Colonic mucosa (tissue), 4 donors: Measurements from ENCODE around the gene TXNDC15. TPM values are rescaled to one million over a fixed set of nuclear protein-coding genes. Genes with fewer than 3 reads are reported as not detected.

Source experiments
- DNase-seq: peaks from one replicate; pipeline ENCODE4 v3.0.0-alpha.2; 2020
- H3K27ac ChIP-seq: fragments of 200-600 bp; one replicate; pipeline ENCODE4 v1.8.0; 2021
- H3K27me3 ChIP-seq: fragments of 200-600 bp; one replicate; pipeline ENCODE4 v1.8.0; 2021
- H3K36me3 ChIP-seq: fragments of 200-600 bp; one replicate; pipeline ENCODE4 v1.8.0; 2021
- H3K4me1 ChIP-seq: fragments of 200-600 bp; one replicate; pipeline ENCODE4 v1.8.0; 2021; ENCODE audit warnings: mild to moderate bottlenecking
- H3K4me3 ChIP-seq: fragments of 200-600 bp; one replicate; pipeline ENCODE4 v1.8.0; 2021
- H3K9ac ChIP-seq, 2 donors: one replicate each; pipeline ENCODE4 v1.7.0; 2013; ENCODE audit warnings: control low read depth in 2 of 2, low read depth in 2 of 2, low read length in 2 of 2
- H3K9me3 ChIP-seq: fragments of 200-600 bp; one replicate; pipeline ENCODE4 v1.8.0; 2021
- CTCF ChIP-seq: fragments of 200-600 bp; IDR thresholded peaks from one replicate; pipeline ENCODE4 v1.8.0; 2022; ENCODE audit warnings: antibody characterized with exemption, mild to moderate bottlenecking
- intact Hi-C: fragments of 100-400 bp; cut with DNase I; formaldehyde crosslinking; loops from one replicate; pipeline ENCODE4 v1.14.1; 2022
- total RNA-seq, 2 donors: library from RNA; stranded (reverse); fragmentation: NEBNext Ultra II Directional in 1 of 2; extraction: Animal tissue kit (Norgen Biotek cat#: 25700) in 1 of 2; gene quantifications; one replicate each; pipeline ENCODE4 v1.2.1, GENCODE V29; 2021
- donor health status: healthy.
- donor health status: DM: no; HTN: no; CAD: no.
- donor health status: DM: no; HTN: no; CAD: no.

Gene TXNDC15
- total RNA-seq, 2 donors from 2014 or later = 30.7 to 31.8 TPM

DNA sequence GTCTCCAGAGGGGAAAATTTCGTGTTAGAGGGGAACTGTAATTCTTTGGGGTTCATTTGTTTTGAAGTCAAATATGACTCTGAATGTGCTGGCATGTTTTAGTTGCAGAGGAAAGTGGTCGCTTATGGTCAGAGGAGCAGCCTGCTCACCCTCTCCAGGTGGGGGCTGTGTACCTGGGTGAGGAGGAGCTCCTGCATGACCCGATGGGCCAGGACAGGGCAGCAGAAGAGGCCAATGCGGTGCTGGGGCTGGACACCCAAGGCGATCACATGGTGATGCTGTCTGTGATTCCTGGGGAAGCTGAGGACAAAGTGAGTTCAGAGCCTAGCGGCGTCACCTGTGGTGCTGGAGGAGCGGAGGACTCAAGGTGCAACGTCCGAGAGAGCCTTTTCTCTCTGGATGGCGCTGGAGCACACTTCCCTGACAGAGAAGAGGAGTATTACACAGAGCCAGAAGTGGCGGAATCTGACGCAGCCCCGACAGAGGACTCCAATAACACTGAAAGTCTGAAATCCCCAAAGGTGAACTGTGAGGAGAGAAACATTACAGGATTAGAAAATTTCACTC lies 13.5 kb downstream of the TXNDC15 start:
- Histone ChIP-seq H3K27me3 (no peaks in the 10 kb centered on the region), H3K36me3 (no peaks in the 10 kb centered on the region), H3K4me3 (no peak overlapping the region), H3K9ac (no peak overlapping the region), H3K4me1 (no peaks in the 10 kb centered on the region), H3K27ac (no peak overlapping the region), H3K9me3 (no peaks in the 10 kb centered on the region)
- no peak for TF ChIP-seq CTCF
- no peak for DNase-seq
- intact Hi-C loops = no loop called here

- Histone ChIP-seq H3K4me1 (no peaks in the 10 kb centered on the region), H3K9ac (no peak overlapping the region), H3K9me3 (no peaks in the 10 kb centered on the region), H3K27me3 (no peaks in the 10 kb centered on the region), H3K36me3 (no peaks in the 10 kb centered on the region), H3K27ac (no peak overlapping the region), H3K4me3 (no peak overlapping the region)
- DNase-seq = no peak
- intact Hi-C loops = no loop called here
- TF ChIP-seq CTCF = no peak
These were observed 15.2 kb downstream of the TXNDC15 start for GRCh38 chr5:134889335-134889734.

DNA sequence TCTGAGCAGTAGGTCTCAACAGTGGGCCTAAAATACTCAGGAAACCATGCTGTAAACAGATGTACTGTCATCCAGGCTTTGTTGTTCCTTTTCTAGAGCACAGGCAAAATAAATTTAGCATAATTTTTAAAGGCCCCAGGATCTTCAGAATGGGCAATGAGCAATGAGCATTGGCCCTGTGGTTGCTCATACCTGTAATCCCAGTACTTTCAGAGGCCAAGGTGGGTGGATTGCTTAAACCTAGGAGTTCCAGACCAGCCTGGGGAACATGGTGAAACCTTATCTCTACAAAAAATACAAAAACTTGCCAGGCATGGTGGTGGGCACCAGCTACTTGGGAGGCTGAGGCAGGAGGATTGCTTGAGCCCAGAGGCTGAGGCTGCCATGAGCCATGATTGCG lies 17.3 kb downstream of the TXNDC15 start:
- Histone ChIP-seq H3K9ac (no peak overlapping the region), H3K27me3 (no peaks in the 10 kb centered on the region), H3K9me3 (no peaks in the 10 kb centered on the region), H3K4me3 (no peak overlapping the region), H3K4me1 (no peaks in the 10 kb centered on the region), H3K27ac (no peak overlapping the region), H3K36me3 (no peaks in the 10 kb centered on the region)
- no peak for DNase-seq
- intact Hi-C loops = no loop called here
- no peak for TF ChIP-seq CTCF

GRCh38 chr5:134892282-134892681 lies 18.1 kb downstream of the TXNDC15 start:
- H3K27ac ChIP-seq = no peak overlapping the region
- intact Hi-C loops = no loop called here
- DNase-seq = no peak
- H3K4me3 ChIP-seq = no peak overlapping the region
- H3K9me3 ChIP-seq = no peaks in the 10 kb centered on the region
- H3K9ac ChIP-seq = no peak overlapping the region
- TF ChIP-seq CTCF = no peak
- no peaks in the 10 kb centered on the region for H3K36me3 ChIP-seq
- H3K27me3 ChIP-seq = no peaks in the 10 kb centered on the region
- H3K4me1 ChIP-seq = no peaks in the 10 kb centered on the region

DNA sequence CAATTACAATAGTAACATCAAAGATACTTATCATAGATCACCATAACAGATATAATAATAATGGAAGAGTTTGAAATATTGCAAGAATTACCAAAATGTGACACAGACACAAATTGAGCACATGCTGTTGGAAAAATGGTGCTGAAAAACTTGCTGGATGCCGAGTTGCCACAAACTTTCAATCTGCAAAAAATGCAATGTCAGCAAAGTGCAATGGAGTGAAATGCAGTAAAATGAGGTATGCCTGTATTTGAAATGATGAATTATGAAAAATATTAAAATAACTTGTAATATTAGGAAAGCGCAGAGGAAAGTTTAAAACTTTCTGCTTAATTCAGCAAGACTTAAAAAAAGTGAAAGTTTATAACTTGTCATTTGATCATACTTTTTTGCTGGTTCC lies 18.8 kb downstream of the TXNDC15 start:
- intact Hi-C loops = no loop called here
- H3K4me3 ChIP-seq = no peak overlapping the region
- no peaks in the 10 kb centered on the region for H3K4me1 ChIP-seq
- no peaks in the 10 kb centered on the region for H3K9me3 ChIP-seq
- no peaks in the 10 kb centered on the region for H3K27me3 ChIP-seq
- H3K27ac ChIP-seq = no peak overlapping the region
- DNase-seq = no peak
- TF ChIP-seq CTCF = no peak
- no peaks in the 10 kb centered on the region for H3K36me3 ChIP-seq
- no peak overlapping the region for H3K9ac ChIP-seq
